GM12878 (cell line): ENCODE measurements around the gene STX19. TPM values are rescaled to one million over a fixed set of nuclear protein-coding genes. Genes with fewer than 3 reads are reported as not detected.

Experiments
- ATAC-seq: fragments of 200-7000 bp; cut with Tn5 transposase; 3 replicates; pipeline ENCODE4 v1.9.1; 2020; ENCODE audit warnings: mild to moderate bottlenecking, moderate library complexity
- BruUV-seq: library from RNA; stranded (reverse); fragments of 400-500 nt; replicated peaks from 2 replicates; lab custom pipeline; 2021; lab: Mats Ljungman, UMichigan
- CTCF ChIA-PET: fragments of 300-600 bp; sonication (Branson Sonifier 250); formaldehyde crosslinking; extraction: SDS; loops from one replicate; lab custom pipeline; 2021; ENCODE audit warnings: inconsistent platforms; lab: Yijun Ruan, JAX
- POLR2A ChIA-PET: fragments of 350-600 bp; formaldehyde crosslinking; extraction: SDS; loops from one replicate; lab custom pipeline; 2021; ENCODE audit warnings: inconsistent platforms; lab: Charles Lee
- RAD21 ChIA-PET: fragments of 300-600 bp; sonication (Branson Sonifier 250); formaldehyde crosslinking; loops from one replicate; lab custom pipeline; 2023; ENCODE audit warnings: antibody characterized with exemption; ENCODE audit not compliant: unreplicated experiment; lab: Charles Lee
- SMC1A ChIA-PET: fragments of 300-600 bp; sonication (Branson Sonifier 250); formaldehyde crosslinking; loops from one replicate; lab custom pipeline; 2023; ENCODE audit not compliant: unreplicated experiment, uncharacterized antibody; lab: Charles Lee
- DNase-seq: peaks from one replicate; pipeline ENCODE4 v3.0.0-alpha.2; 2011; ENCODE audit warnings: low read depth, low spot score
- FAIRE-seq: peaks from 3 replicates; lab custom pipeline; 2011; peaks lifted over from hg19 to GRCh38; lab: Jason Lieb, UNC
- H2AFZ ChIP-seq: 2 replicates; pipeline ENCODE4 v1.6.0; 2011; ENCODE audit warnings: low read depth, low read length, control low read depth; ENCODE audit not compliant: control insufficient read depth
- H3K27ac ChIP-seq: 2 replicates; pipeline ENCODE4 v1.5.1; 2011; ENCODE audit warnings: control low read depth; ENCODE audit not compliant: control insufficient read depth, insufficient read depth
- H3K27me3 ChIP-seq, 2 experiments: replicated peaks in 1 of 2; 2 replicates each; pipeline versions ENCODE4 v1.6.0 to v1.6.1; 2011; ENCODE audit warnings: low read length in 1 of 2; ENCODE audit not compliant: control insufficient read depth in 2 of 2, insufficient read depth in 2 of 2
- H3K36me3 ChIP-seq, 2 experiments: 2 replicates each; pipeline ENCODE4 v1.5.1; 2011; ENCODE audit warnings: low read length in 1 of 2; ENCODE audit not compliant: control insufficient read depth in 2 of 2, insufficient read depth in 2 of 2
- H3K4me1 ChIP-seq: 2 replicates; pipeline ENCODE4 v1.6.1; 2011; ENCODE audit warnings: mild to moderate bottlenecking, low read length, moderate library complexity, mixed read lengths; ENCODE audit not compliant: control insufficient read depth, insufficient read depth
- H3K4me2 ChIP-seq: 2 replicates; pipeline ENCODE4 v1.6.0; 2011; ENCODE audit warnings: control low read depth; ENCODE audit not compliant: control insufficient read depth, insufficient read depth
- H3K4me3 ChIP-seq: fragments of 200-600 bp; sonication (generic); 2 replicates; pipeline ENCODE4 v1.5.1; 2016
- H3K79me2 ChIP-seq: 2 replicates; pipeline ENCODE4 v1.6.0; 2011; ENCODE audit warnings: low read length; ENCODE audit not compliant: control insufficient read depth, insufficient read depth
- H3K9ac ChIP-seq: 2 replicates; pipeline ENCODE4 v1.8.0; 2011; ENCODE audit warnings: low read length, control low read depth, mixed read lengths; ENCODE audit not compliant: control insufficient read depth, insufficient read depth
- H3K9me3 ChIP-seq: replicated peaks from 3 replicates; pipeline ENCODE4 v1.5.1; 2011; ENCODE audit warnings: mild to moderate bottlenecking, low read length; ENCODE audit not compliant: control insufficient read depth, insufficient read depth
- H4K20me1 ChIP-seq: 2 replicates; pipeline ENCODE4 v1.6.0; 2011; ENCODE audit not compliant: control insufficient read depth, insufficient read depth
- JUND ChIP-seq: IDR thresholded peaks from 2 replicates; pipeline ENCODE4 v1.6.1; 2012; ENCODE audit warnings: low read depth, mild to moderate bottlenecking, low read length, improper control_type of control experiment, moderate library complexity
- MTA3 ChIP-seq: IDR thresholded peaks from 2 replicates; pipeline ENCODE4 v1.6.1; 2012; ENCODE audit warnings: low read length, inconsistent platforms, borderline replicate concordance
- NR2C2 ChIP-seq: IDR thresholded peaks from 2 replicates; pipeline ENCODE4 v1.6.1; 2011; ENCODE audit warnings: borderline replicate concordance, low read depth; ENCODE audit not compliant: control insufficient read depth, insufficient read length
- PAX5 ChIP-seq: IDR thresholded peaks from 2 replicates; pipeline ENCODE4 v1.6.1; 2011; ENCODE audit warnings: low read depth, low read length, borderline replicate concordance
- PML ChIP-seq: IDR thresholded peaks from 2 replicates; pipeline ENCODE4 v1.6.1; 2012; ENCODE audit warnings: low read length, inconsistent platforms
- POLR2A ChIP-seq: IDR thresholded peaks from 2 replicates; pipeline ENCODE4 v1.6.1; 2011; ENCODE audit warnings: low read depth, mild to moderate bottlenecking, low read length
- POLR2AphosphoS5 ChIP-seq: IDR thresholded peaks from 2 replicates; pipeline ENCODE4 v1.6.1; 2011; ENCODE audit warnings: mild to moderate bottlenecking, low read length, inconsistent platforms
- RELA ChIP-seq: fragments of 450-650 bp; IDR thresholded peaks from 2 replicates; pipeline ENCODE4 v1.8.0; 2014; ENCODE audit warnings: borderline replicate concordance; ENCODE audit not compliant: partially characterized antibody
- RFX5 ChIP-seq: IDR thresholded peaks from 2 replicates; pipeline ENCODE4 v1.6.1; 2011; ENCODE audit warnings: low read depth, low read length, improper control_type of control experiment
- SIX5 ChIP-seq: IDR thresholded peaks from 2 replicates; pipeline ENCODE4 v1.6.1; 2011; ENCODE audit warnings: mild to moderate bottlenecking, low read depth, low read length, moderate library complexity; ENCODE audit not compliant: severe bottlenecking
- SP1 ChIP-seq: IDR thresholded peaks from one replicate; pipeline ENCODE4 v1.6.1; 2011; ENCODE audit warnings: low read depth, low read length
- SREBF1 ChIP-seq: IDR thresholded peaks from 2 replicates; pipeline ENCODE4 v1.6.1; 2012; ENCODE audit warnings: mild to moderate bottlenecking, low read length
- ZNF622 ChIP-seq: fragments of 450-650 bp; IDR thresholded peaks from 2 replicates; pipeline ENCODE4 v1.6.1; 2017; ENCODE audit warnings: mild to moderate bottlenecking, inconsistent platforms
- WGBS: methylation state at CpG from one replicate; pipeline ENCODE4 v1.1.6; 2016; ENCODE audit warnings: low lambda C conversion rate; ENCODE audit not compliant: insufficient replicate concordance, insufficient coverage; ENCODE audit errors: missing lambda C conversion rate; 5-methylcytosine and 5-hydroxymethylcytosine counted together
- in situ Hi-C: fragments of 300-500 bp; cut with MboI; formaldehyde crosslinking; loops from 9 replicates; pipeline ENCODE4 v1.14.3; 2018; ENCODE audit warnings: mixed read lengths
- intact Hi-C: fragments of 100-400 bp; cut with micrococcal nuclease; formaldehyde crosslinking; loops from one replicate; pipeline ENCODE4 v1.14.2; 2022; ENCODE audit not compliant: unreplicated experiment
- polyA plus RNA-seq, 11 experiments: library from polyadenylated mRNA; depleted of rRNA in 4 of 11; unstranded in 6 of 11; stranded (reverse) in 5 of 11; fragments of >200 nt; fragmentation: Nextera tagmentation in 4 of 11; fragmentation: Illumina TruSeq in 1 of 11; extraction: Ambion mirVana in 4 of 11; extraction: Trizol in 1 of 11; gene quantifications; 1 replicate in 1 of 11; 2 replicates in 10 of 11; pipeline versions ENCODE4 v1.2.1 to v1.2.3, GENCODE V29; 2011 to 2016; ENCODE audit warnings: inconsistent platforms in 2 of 11, missing spikeins in 2 of 11, low read depth in 1 of 11
- total RNA-seq, 4 experiments: library from RNA; depleted of rRNA in 3 of 4; stranded (reverse); fragments of >200 nt in 3 of 4; fragmentation: Illumina TruSeq in 1 of 4; extraction: Trizol in 1 of 4; gene quantifications; 2 replicates each; pipeline versions ENCODE4 v1.2.1 to v1.2.3, GENCODE V29; 2013 to 2021
- TF ChIP-seq, protein P1 (sequence below): fragments of 450-650 bp; IDR thresholded peaks from 2 replicates; pipeline ENCODE4 v1.6.1; 2017; ENCODE audit warnings: antibody characterized with exemption, mild to moderate bottlenecking, moderate library complexity

STX19 gene
- total and polyA plus RNA-seq, 10 of the 15 experiments (the other 5 are each of a cell fraction or from before 2014, with no cell fraction given), result 0.10 to 0.14 (median 0.11) TPM; not detected in 7

- intact Hi-C loops (no loop called here), in situ Hi-C loops (loop anchor here (5.0 kb wide), 1 partner anchor 60 kb away; no protein-coding TSS in a partner anchor)
- H3K79me2 ChIP-seq, result peaks cover 60% of the 10 kb centered on the region
- no peak overlapping the region for H2AFZ ChIP-seq
- FAIRE-seq (no peak), ATAC-seq (no peak), DNase-seq (no peak)
- POLR2A ChIA-PET, result no interaction called here
- peaks cover 14% of the 10 kb centered on the region; the same call in 2 of the 3 replicates for H3K9me3 ChIP-seq
- BruUV-seq, result no TSS peak
- H3K4me3 ChIP-seq, result no peak overlapping the region
- no peak overlapping the region for H3K9ac ChIP-seq
- H3K27ac ChIP-seq, result no peak overlapping the region
- H4K20me1 ChIP-seq, result no peaks in the 10 kb centered on the region
- TF ChIP-seq SP1 (no peak), MTA3 (no peak), SIX5 (no peak), NR2C2 (no peak), PAX5 (no peak), SREBF1 (no peak), POLR2A (no peak), RFX5 (no peak), JUND (no peak), PML (no peak), RELA (no peak), POLR2AphosphoS5 (no peak), ZNF622 (no peak)
- TF ChIP-seq, protein P1, sequence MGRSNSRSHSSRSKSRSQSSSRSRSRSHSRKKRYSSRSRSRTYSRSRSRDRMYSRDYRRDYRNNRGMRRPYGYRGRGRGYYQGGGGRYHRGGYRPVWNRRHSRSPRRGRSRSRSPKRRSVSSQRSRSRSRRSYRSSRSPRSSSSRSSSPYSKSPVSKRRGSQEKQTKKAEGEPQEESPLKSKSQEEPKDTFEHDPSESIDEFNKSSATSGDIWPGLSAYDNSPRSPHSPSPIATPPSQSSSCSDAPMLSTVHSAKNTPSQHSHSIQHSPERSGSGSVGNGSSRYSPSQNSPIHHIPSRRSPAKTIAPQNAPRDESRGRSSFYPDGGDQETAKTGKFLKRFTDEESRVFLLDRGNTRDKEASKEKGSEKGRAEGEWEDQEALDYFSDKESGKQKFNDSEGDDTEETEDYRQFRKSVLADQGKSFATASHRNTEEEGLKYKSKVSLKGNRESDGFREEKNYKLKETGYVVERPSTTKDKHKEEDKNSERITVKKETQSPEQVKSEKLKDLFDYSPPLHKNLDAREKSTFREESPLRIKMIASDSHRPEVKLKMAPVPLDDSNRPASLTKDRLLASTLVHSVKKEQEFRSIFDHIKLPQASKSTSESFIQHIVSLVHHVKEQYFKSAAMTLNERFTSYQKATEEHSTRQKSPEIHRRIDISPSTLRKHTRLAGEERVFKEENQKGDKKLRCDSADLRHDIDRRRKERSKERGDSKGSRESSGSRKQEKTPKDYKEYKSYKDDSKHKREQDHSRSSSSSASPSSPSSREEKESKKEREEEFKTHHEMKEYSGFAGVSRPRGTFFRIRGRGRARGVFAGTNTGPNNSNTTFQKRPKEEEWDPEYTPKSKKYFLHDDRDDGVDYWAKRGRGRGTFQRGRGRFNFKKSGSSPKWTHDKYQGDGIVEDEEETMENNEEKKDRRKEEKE, result no peak
- no peaks in the 10 kb centered on the region for H3K27me3 ChIP-seq
- RAD21 ChIA-PET, result interaction anchor here (0.7 to 1.4 kb wide), 6 partner anchors 29 to 62 kb away, joined by 3 to 9 read pairs (median 4); no protein-coding TSS in a partner anchor
- CTCF ChIA-PET, result interaction anchor here (0.8 to 11.1 kb wide), 4 partner anchors 15 to 64 kb away, joined by 3 to 164 read pairs (median 17); partner anchors contain the start of gene STX19
- peaks cover 24% of the 10 kb centered on the region for H3K4me1 ChIP-seq
- H3K36me3 ChIP-seq, result peaks cover 0 to 19% of the 10 kb centered on the region in 2 experiments; a peak in 2 of 4 replicates
- SMC1A ChIA-PET, result interaction anchor here (1.0 to 1.4 kb wide), 5 partner anchors 16 to 64 kb away, joined by 3 to 7 read pairs (median 3); no protein-coding TSS in a partner anchor
- WGBS, result 100% methylated on average over 6 of the region's 6 CpGs
- H3K4me2 ChIP-seq, result peak overlapping the region; percentile 32
These were observed 38.4 kb upstream of the STX19 start for GRCh38 chr3:94066506-94067500.
